ENCODE measurements around the gene SPCS1.

DNA sequence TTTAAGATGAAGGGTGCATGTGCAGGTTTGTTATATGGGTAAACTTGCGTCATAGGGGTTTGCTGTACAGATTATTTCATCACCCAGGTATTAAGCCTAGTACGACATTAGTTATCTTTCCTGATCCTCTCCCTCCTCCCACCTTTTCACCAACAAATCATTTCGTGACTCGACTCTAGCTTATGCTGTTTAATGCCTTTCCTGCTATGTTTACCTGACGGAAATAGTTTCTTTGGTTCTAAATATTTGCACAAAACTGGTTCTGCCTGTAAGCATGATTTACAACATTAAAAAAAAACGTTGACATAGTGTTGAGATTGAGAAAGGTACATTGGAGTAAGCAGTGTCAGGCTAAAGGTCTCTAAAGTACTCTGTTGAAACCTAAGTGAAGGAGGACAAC, 17.6 kb upstream of the SPCS1 start:
- TF ChIP-seq, protein P1, sequence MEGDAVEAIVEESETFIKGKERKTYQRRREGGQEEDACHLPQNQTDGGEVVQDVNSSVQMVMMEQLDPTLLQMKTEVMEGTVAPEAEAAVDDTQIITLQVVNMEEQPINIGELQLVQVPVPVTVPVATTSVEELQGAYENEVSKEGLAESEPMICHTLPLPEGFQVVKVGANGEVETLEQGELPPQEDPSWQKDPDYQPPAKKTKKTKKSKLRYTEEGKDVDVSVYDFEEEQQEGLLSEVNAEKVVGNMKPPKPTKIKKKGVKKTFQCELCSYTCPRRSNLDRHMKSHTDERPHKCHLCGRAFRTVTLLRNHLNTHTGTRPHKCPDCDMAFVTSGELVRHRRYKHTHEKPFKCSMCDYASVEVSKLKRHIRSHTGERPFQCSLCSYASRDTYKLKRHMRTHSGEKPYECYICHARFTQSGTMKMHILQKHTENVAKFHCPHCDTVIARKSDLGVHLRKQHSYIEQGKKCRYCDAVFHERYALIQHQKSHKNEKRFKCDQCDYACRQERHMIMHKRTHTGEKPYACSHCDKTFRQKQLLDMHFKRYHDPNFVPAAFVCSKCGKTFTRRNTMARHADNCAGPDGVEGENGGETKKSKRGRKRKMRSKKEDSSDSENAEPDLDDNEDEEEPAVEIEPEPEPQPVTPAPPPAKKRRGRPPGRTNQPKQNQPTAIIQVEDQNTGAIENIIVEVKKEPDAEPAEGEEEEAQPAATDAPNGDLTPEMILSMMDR (IDR thresholded peaks at IDR 0.05; ENCODE audit: low read depth, low read length), result no peak
- TF ChIP-seq EZH2phosphoT487 (IDR thresholded peaks at IDR 0.05; ENCODE audit: low read depth), result no peak

All from OCI-LY3 (cell line).